Endothelial cell of umbilical vein (primary cell): Measurements from ENCODE around the gene LIPA. TPM values are rescaled to one million over a fixed set of nuclear protein-coding genes. Genes with fewer than 3 reads are reported as not detected.

Source experiments
- BruUV-seq: library from RNA; stranded (reverse); fragments of 400-500 nt; replicated peaks from 2 replicates; lab custom pipeline; 2021; lab: Mats Ljungman, UMichigan
- CTCF ChIA-PET: fragments of 300-600, 350-600 bp; sonication (Branson Sonifier 250); formaldehyde crosslinking; loops from one replicate; lab custom pipeline; 2021; ENCODE audit warnings: antibody characterized with exemption, inconsistent platforms; lab: Charles Lee
- POLR2A ChIA-PET: fragments of 300-600, 350-600 bp; sonication (Branson Sonifier 250); formaldehyde crosslinking; loops from one replicate; lab custom pipeline; 2021; ENCODE audit warnings: antibody characterized with exemption, inconsistent platforms; lab: Charles Lee
- DNase-seq: peaks from one replicate; pipeline ENCODE4 v3.0.0-alpha.2; 2011; ENCODE audit warnings: low read depth, low spot score
- FAIRE-seq: peaks from 2 replicates; lab custom pipeline; 2011; peaks lifted over from hg19 to GRCh38; lab: Jason Lieb, UNC
- H2AFZ ChIP-seq: 2 replicates; pipeline ENCODE4 v1.6.0; 2012; ENCODE audit warnings: low read depth, low read length, control low read depth, inconsistent platforms
- H3K27ac ChIP-seq: 2 replicates; pipeline ENCODE4 v1.5.1; 2011; ENCODE audit warnings: low read depth, mild to moderate bottlenecking, control low read depth, low read length, moderate library complexity; ENCODE audit not compliant: insufficient read depth
- H3K27me3 ChIP-seq, 2 experiments: 2 replicates each; pipeline versions ENCODE4 v1.6.0 to v1.6.1; 2011; ENCODE audit warnings: low read length in 2 of 2, mixed read lengths in 1 of 2; ENCODE audit not compliant: control insufficient read depth in 2 of 2, insufficient read depth in 2 of 2
- H3K36me3 ChIP-seq, 2 experiments: 2 replicates in 1 of 2; 3 replicates in 1 of 2; pipeline ENCODE4 v1.5.1; 2011; ENCODE audit warnings: low read length in 2 of 2, mild to moderate bottlenecking in 1 of 2, moderate library complexity in 1 of 2; ENCODE audit not compliant: control insufficient read depth in 2 of 2, insufficient read depth in 2 of 2; ENCODE audit errors: extremely low read depth in 1 of 2
- H3K4me1 ChIP-seq: 3 replicates; pipeline ENCODE4 v1.5.1; 2011; ENCODE audit warnings: mild to moderate bottlenecking, low read length; ENCODE audit not compliant: control insufficient read depth, insufficient read depth; ENCODE audit errors: extremely low read depth
- H3K4me2 ChIP-seq: 2 replicates; pipeline ENCODE4 v1.6.1; 2011; ENCODE audit warnings: low read length, control low read depth, mixed read lengths; ENCODE audit not compliant: insufficient read depth
- H3K4me3 ChIP-seq, 3 experiments: fragments of 200-600 bp in 1 of 3; sonication (generic), shearing (Covaris generic) in 1 of 3; replicated peaks in 1 of 3; 2 replicates each; pipeline ENCODE4 v1.5.1; 2011 to 2016; ENCODE audit warnings: control low read depth in 3 of 3, low read length in 3 of 3, mild to moderate bottlenecking in 2 of 3, inconsistent platforms in 1 of 3, low read depth in 1 of 3, moderate library complexity in 1 of 3; ENCODE audit not compliant: insufficient read depth in 1 of 3
- H3K79me2 ChIP-seq: 2 replicates; pipeline ENCODE4 v1.6.0; 2012; ENCODE audit warnings: low read length, inconsistent platforms; ENCODE audit not compliant: control insufficient read depth, insufficient read depth
- H3K9ac ChIP-seq: replicated peaks from 2 replicates; pipeline ENCODE3; 2011; ENCODE audit warnings: low read length, control low read depth; ENCODE audit not compliant: insufficient read depth; ENCODE audit errors: extremely low read depth
- H3K9me1 ChIP-seq: replicated peaks from 3 replicates; pipeline ENCODE4 v1.6.0; 2011; ENCODE audit warnings: mild to moderate bottlenecking, low read length; ENCODE audit not compliant: control insufficient read depth, insufficient read depth; ENCODE audit errors: extremely low read depth
- H3K9me3 ChIP-seq: replicated peaks from 2 replicates; pipeline ENCODE4 v1.5.1; 2012; ENCODE audit warnings: low read length, inconsistent platforms; ENCODE audit not compliant: control insufficient read depth, insufficient read depth
- H4K20me1 ChIP-seq: replicated peaks from 2 replicates; pipeline ENCODE3; 2011; ENCODE audit warnings: mild to moderate bottlenecking, low read length; ENCODE audit not compliant: control insufficient read depth, insufficient read depth; ENCODE audit errors: extremely low read depth
- CTCF ChIP-seq, 2 donors: IDR thresholded peaks; 1 replicate in 1 of 2; 2 replicates in 1 of 2; pipeline ENCODE4 v1.5.1; 2011; ENCODE audit warnings: low read length in 2 of 2, mild to moderate bottlenecking in 2 of 2, moderate library complexity in 2 of 2, control low read depth in 1 of 2, inconsistent platforms in 1 of 2, low read depth in 1 of 2; ENCODE audit not compliant: insufficient read depth in 1 of 2; ENCODE audit errors: extremely low read depth in 1 of 2
- EZH2 ChIP-seq: IDR thresholded peaks from 2 replicates; pipeline ENCODE4 v1.6.1; 2012; ENCODE audit warnings: borderline replicate concordance, low read depth, mild to moderate bottlenecking, moderate library complexity, low read length, inconsistent platforms; ENCODE audit not compliant: severe bottlenecking
- FOS ChIP-seq: IDR thresholded peaks from 2 replicates; pipeline ENCODE4 v1.6.1; 2011; ENCODE audit warnings: mild to moderate bottlenecking, low read length, moderate library complexity, borderline replicate concordance; ENCODE audit not compliant: insufficient read depth
- JUN ChIP-seq: IDR thresholded peaks from 2 replicates; pipeline ENCODE4 v1.6.1; 2011; ENCODE audit warnings: borderline replicate concordance, low read depth; ENCODE audit not compliant: insufficient read length, insufficient read depth
- POLR2A ChIP-seq: IDR thresholded peaks from 2 replicates; pipeline ENCODE4 v1.6.1; 2012; ENCODE audit warnings: low read depth, mild to moderate bottlenecking, control low read depth, low read length
- dilution Hi-C: fragments of 300-500 bp; cut with MboI; formaldehyde crosslinking; loops from one replicate; pipeline ENCODE4 v1.15.0; 2019; ENCODE audit warnings: low sequenced_read_pairs; ENCODE audit not compliant: extremely low pct_ligation_motif_present
- intact Hi-C: fragments of 100-400 bp; cut with micrococcal nuclease; formaldehyde crosslinking; loops from one replicate; pipeline ENCODE4 v1.10.0; 2022
- polyA plus RNA-seq, 4 experiments: library from polyadenylated mRNA; depleted of rRNA in 3 of 4; stranded (reverse) in 3 of 4; unstranded in 1 of 4; fragments of >200 nt; gene quantifications; 2 replicates each; pipeline versions ENCODE4 v1.2.1 to v1.2.3, GENCODE V29; 2011 to 2012; ENCODE audit warnings: missing spikeins in 1 of 4
- total RNA-seq: library from RNA; stranded (reverse); gene quantifications from 2 replicates; pipeline ENCODE4 v1.2.3, GENCODE V29; 2021
- TF ChIP-seq, protein P1 (sequence below): IDR thresholded peaks from 2 replicates; pipeline ENCODE4 v1.6.1; 2011; ENCODE audit not compliant: insufficient read depth, insufficient read length

Gene LIPA
- total and polyA plus RNA-seq, 2 donors (not counting 3 experiments of a cell fraction or from before 2014, with no cell fraction given) = 24.0 to 41.1 TPM

- Histone ChIP-seq H3K27me3 (no peaks in the 10 kb centered on the region), H3K9ac (no peak overlapping the region), H3K79me2 (no peaks in the 10 kb centered on the region), H3K27ac (no peak overlapping the region), H3K36me3 (no peaks in the 10 kb centered on the region), H3K4me2 (no peak overlapping the region), H4K20me1 (no peaks in the 10 kb centered on the region), H3K4me1 (no peaks in the 10 kb centered on the region), H3K4me3 (no peak overlapping the region), H3K9me3 (no peaks in the 10 kb centered on the region), H2AFZ (no peak overlapping the region), H3K9me1 (no peaks in the 10 kb centered on the region)
- FAIRE-seq (no peak), DNase-seq (no peak)
- ChIA-PET CTCF (no interaction called here), POLR2A (no interaction called here)
- no TSS peak for BruUV-seq
- intact Hi-C loops = no loop called here
- TF ChIP-seq EZH2 (no peak), JUN (no peak), POLR2A (no peak), FOS (no peak), CTCF (IDR thresholded peaks at IDR 0.05; ENCODE audit: extremely low read depth in 1 of 2, insufficient read depth in 1 of 2, low read depth in 1 of 2, low read length in 2 of 2) (no peak)
- TF ChIP-seq, protein P1, sequence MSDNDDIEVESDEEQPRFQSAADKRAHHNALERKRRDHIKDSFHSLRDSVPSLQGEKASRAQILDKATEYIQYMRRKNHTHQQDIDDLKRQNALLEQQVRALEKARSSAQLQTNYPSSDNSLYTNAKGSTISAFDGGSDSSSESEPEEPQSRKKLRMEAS = no peak
- dilution Hi-C loops = no loop called here
These were observed 9.3 kb downstream of the LIPA start for GRCh38 chr10:89242345-89242684.
